ENCODE data around the gene SORBS2.

DNA sequence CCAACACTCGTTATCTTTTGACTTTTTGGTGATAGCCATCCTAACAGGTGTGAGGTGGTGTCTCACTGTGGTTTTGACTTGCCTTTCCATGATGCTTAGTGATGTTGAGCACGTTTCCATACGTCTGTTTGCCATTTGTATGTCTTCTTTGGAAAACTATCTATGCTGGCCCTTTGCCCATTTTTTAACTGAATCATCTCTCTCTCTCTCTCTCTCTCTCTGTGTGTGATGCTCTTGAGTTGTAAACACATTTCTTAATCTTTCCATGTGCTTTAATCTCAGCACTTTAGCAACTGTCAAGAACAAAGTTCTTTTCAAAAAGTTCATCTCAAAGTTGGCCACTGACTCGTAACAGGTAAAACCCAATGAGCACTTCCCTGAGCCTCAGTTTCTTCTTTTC, 10.5 kb downstream of the SORBS2 start:
- TF ChIP-seq BACH2 (CRISPR knock-in tag; IDR thresholded peaks at IDR 0.05; ENCODE audit: borderline replicate concordance) (no peak), OSR1 (CRISPR knock-in tag; IDR thresholded peaks at IDR 0.05) (no peak), ZNF8 (CRISPR knock-in tag; IDR thresholded peaks at IDR 0.05) (no peak), CSDC2 (CRISPR knock-in tag; IDR thresholded peaks at IDR 0.05) (no peak), SNAI2 (CRISPR knock-in tag; IDR thresholded peaks at IDR 0.05) (no peak), RARB (CRISPR knock-in tag; IDR thresholded peaks at IDR 0.05) (no peak), ZNF565 (CRISPR knock-in tag; conservative IDR thresholded peaks at IDR 0.05; ENCODE audit: low read depth) (no peak), TOX (CRISPR knock-in tag; IDR thresholded peaks at IDR 0.05; ENCODE audit: borderline replicate concordance) (no peak), ZFP30 (CRISPR knock-in tag; IDR thresholded peaks at IDR 0.05) (no peak)
- TF ChIP-seq, protein P1, sequence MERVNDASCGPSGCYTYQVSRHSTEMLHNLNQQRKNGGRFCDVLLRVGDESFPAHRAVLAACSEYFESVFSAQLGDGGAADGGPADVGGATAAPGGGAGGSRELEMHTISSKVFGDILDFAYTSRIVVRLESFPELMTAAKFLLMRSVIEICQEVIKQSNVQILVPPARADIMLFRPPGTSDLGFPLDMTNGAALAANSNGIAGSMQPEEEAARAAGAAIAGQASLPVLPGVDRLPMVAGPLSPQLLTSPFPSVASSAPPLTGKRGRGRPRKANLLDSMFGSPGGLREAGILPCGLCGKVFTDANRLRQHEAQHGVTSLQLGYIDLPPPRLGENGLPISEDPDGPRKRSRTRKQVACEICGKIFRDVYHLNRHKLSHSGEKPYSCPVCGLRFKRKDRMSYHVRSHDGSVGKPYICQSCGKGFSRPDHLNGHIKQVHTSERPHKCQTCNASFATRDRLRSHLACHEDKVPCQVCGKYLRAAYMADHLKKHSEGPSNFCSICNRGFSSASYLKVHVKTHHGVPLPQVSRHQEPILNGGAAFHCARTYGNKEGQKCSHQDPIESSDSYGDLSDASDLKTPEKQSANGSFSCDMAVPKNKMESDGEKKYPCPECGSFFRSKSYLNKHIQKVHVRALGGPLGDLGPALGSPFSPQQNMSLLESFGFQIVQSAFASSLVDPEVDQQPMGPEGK (CRISPR knock-in tag; IDR thresholded peaks at IDR 0.05; ENCODE audit: borderline replicate concordance) = no peak

Measured in SK-N-SH treated with all-trans-retinoic acid at 6 μM for 48 hours (cell line).